ENCODE data around the gene PGAM5.

Gene PGAM5

GRCh38 chr12:132673288-132674179 is 37.1 kb upstream of the PGAM5 start:
- CTCF ChIA-PET: no interaction called here
- TF ChIP-seq ELF4 (IDR thresholded peaks at IDR 0.05) (no peak), BHLHE40 (IDR thresholded peaks at IDR 0.05; ENCODE audit: borderline replicate concordance) (no peak), SUZ12 (IDR thresholded peaks at IDR 0.05) (no peak), FOXK2 (IDR thresholded peaks at IDR 0.05) (no peak), SP1 (IDR thresholded peaks at IDR 0.05) (no peak), ARNT (IDR thresholded peaks at IDR 0.05) (no peak), CTBP1 (IDR thresholded peaks at IDR 0.05; ENCODE audit: borderline replicate concordance) (no peak), FOXM1 (IDR thresholded peaks at IDR 0.05; ENCODE audit: borderline replicate concordance) (no peak), L3MBTL2 (conservative IDR thresholded peaks at IDR 0.05) (no peak), LEF1 (IDR thresholded peaks at IDR 0.05; ENCODE audit: borderline replicate concordance) (no peak), TARDBP (IDR thresholded peaks at IDR 0.05) (no peak), HDGF (IDR thresholded peaks at IDR 0.05; ENCODE audit: borderline replicate concordance) (no peak), FOXA1 (IDR thresholded peaks at IDR 0.05) (no peak), NFRKB (IDR thresholded peaks at IDR 0.05) (no peak), ZNF384 (IDR thresholded peaks at IDR 0.05) (no peak), PKNOX1 (IDR thresholded peaks at IDR 0.05) (no peak)
- no peak for DNase-seq (ENCODE audit: extremely low spot score)
- POLR2A ChIA-PET: no interaction called here

- POLR2A ChIA-PET: no interaction called here
- TF ChIP-seq FOXA1 (IDR thresholded peaks at IDR 0.05) (no peak), L3MBTL2 (conservative IDR thresholded peaks at IDR 0.05) (no peak)
- CTCF ChIA-PET: no interaction called here
- DNase-seq (ENCODE audit: extremely low spot score): no peak
Measured at GRCh38 chr12:132674561-132674960, 36.1 kb upstream of the PGAM5 start.

GRCh38 chr12:132675757-132676432 is 34.7 kb upstream of the PGAM5 start:
- ChIA-PET POLR2A (no interaction called here), CTCF (no interaction called here)
- no peak for DNase-seq (ENCODE audit: extremely low spot score)
- no peak for TF ChIP-seq FOXM1 (IDR thresholded peaks at IDR 0.05; ENCODE audit: borderline replicate concordance)
- TF ChIP-seq CTBP1 (IDR thresholded peaks at IDR 0.05; ENCODE audit: borderline replicate concordance): no peak
- no peak for TF ChIP-seq FOXK2 (IDR thresholded peaks at IDR 0.05)
- TF ChIP-seq TARDBP (IDR thresholded peaks at IDR 0.05): no peak
- TF ChIP-seq ARNT (IDR thresholded peaks at IDR 0.05): no peak
- no peak for TF ChIP-seq BHLHE40 (IDR thresholded peaks at IDR 0.05; ENCODE audit: borderline replicate concordance)
- TF ChIP-seq LEF1 (IDR thresholded peaks at IDR 0.05; ENCODE audit: borderline replicate concordance): no peak

GRCh38 chr12:132677492-132677891 is 33.1 kb upstream of the PGAM5 start:
- ChIA-PET CTCF (no interaction called here), POLR2A (no interaction called here)
- TF ChIP-seq NFRKB (IDR thresholded peaks at IDR 0.05) (no peak), TARDBP (IDR thresholded peaks at IDR 0.05) (no peak), ZNF384 (IDR thresholded peaks at IDR 0.05) (no peak), SUZ12 (IDR thresholded peaks at IDR 0.05) (no peak), ARNT (IDR thresholded peaks at IDR 0.05) (no peak), BHLHE40 (IDR thresholded peaks at IDR 0.05; ENCODE audit: borderline replicate concordance) (no peak)
- no peak for DNase-seq (ENCODE audit: extremely low spot score)

GRCh38 chr12:132685400-132685799 is 25.2 kb upstream of the PGAM5 start:
- DNase-seq (ENCODE audit: extremely low spot score): no peak
- ChIA-PET CTCF (no interaction called here), POLR2A (no interaction called here)
- no peak for TF ChIP-seq HDGF (IDR thresholded peaks at IDR 0.05; ENCODE audit: borderline replicate concordance)
- no peak for TF ChIP-seq ELF4 (IDR thresholded peaks at IDR 0.05)
- TF ChIP-seq SUZ12 (IDR thresholded peaks at IDR 0.05): no peak
- no peak for TF ChIP-seq ZNF384 (IDR thresholded peaks at IDR 0.05)
- no peak for TF ChIP-seq PKNOX1 (IDR thresholded peaks at IDR 0.05)
- TF ChIP-seq CTBP1 (IDR thresholded peaks at IDR 0.05; ENCODE audit: borderline replicate concordance): no peak
- no peak for TF ChIP-seq L3MBTL2 (conservative IDR thresholded peaks at IDR 0.05)
- TF ChIP-seq FOXA1 (IDR thresholded peaks at IDR 0.05): no peak
- no peak for TF ChIP-seq SP1 (IDR thresholded peaks at IDR 0.05)
- TF ChIP-seq LEF1 (IDR thresholded peaks at IDR 0.05; ENCODE audit: borderline replicate concordance): no peak
- TF ChIP-seq TARDBP (IDR thresholded peaks at IDR 0.05): no peak
- no peak for TF ChIP-seq FOXK2 (IDR thresholded peaks at IDR 0.05)
- TF ChIP-seq FOXM1 (IDR thresholded peaks at IDR 0.05; ENCODE audit: borderline replicate concordance): no peak

- TF ChIP-seq NFRKB (IDR thresholded peaks at IDR 0.05) (no peak), FOXK2 (IDR thresholded peaks at IDR 0.05) (no peak), SP1 (IDR thresholded peaks at IDR 0.05) (no peak), TARDBP (IDR thresholded peaks at IDR 0.05) (no peak), L3MBTL2 (conservative IDR thresholded peaks at IDR 0.05) (no peak), CTBP1 (IDR thresholded peaks at IDR 0.05; ENCODE audit: borderline replicate concordance) (no peak), BHLHE40 (IDR thresholded peaks at IDR 0.05; ENCODE audit: borderline replicate concordance) (no peak), ARNT (IDR thresholded peaks at IDR 0.05) (no peak)
- no peak for DNase-seq (ENCODE audit: extremely low spot score)
- ChIA-PET POLR2A (no interaction called here), CTCF (no interaction called here)
Measured at GRCh38 chr12:132686825-132687210, 23.8 kb upstream of the PGAM5 start.
